ENCODE measurements around the gene ERLEC1. TPM values are rescaled to one million over a fixed set of nuclear protein-coding genes. Genes with fewer than 3 reads are reported as not detected.

The ERLEC1 gene
- total and polyA plus RNA-seq, 2 of the 4 experiments (the other 2 are of a cell fraction), result 40.3 to 53.4 TPM

DNA sequence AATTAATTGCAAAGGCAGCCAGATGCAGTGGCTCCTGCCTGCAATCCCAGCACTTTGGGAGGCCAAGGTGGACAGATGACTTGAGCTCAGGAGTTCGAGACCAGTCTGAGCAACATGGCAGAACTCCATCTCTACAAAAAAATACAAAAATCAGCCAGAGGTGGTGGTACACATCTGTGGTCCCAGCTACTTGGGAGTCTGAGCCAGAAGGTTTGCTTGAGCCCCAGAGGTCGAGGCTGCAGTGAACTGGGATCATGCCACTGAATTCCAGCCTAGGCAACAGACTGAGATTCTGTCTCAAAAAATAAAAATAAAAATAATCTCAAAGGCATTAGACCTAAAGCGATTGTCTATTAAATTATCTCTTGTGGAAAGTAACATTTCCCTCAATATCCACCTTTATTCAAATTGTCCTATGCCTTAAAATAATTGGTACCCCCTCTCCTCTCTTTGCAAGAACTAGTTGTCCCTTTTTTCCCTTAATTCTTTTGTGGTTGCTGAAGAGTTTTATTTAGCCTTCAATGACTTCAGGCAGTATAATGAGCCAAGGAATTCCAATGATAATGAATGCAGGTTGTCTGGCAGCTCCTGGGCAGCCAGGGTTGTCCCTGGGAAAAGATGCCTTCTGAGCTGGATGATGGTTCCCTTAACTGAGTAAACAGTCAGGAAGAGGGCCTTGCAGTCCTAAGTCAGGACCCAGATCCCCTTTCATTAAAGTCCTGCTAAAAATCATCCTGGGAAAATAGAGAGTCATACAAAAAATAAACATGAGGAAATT, 40.7 kb downstream of the ERLEC1 start:
- no peak; the same call in 1 of the 2 replicates for ATAC-seq (ENCODE audit: low read depth)
- no peak overlapping the region for H3K23ac ChIP-seq (ENCODE audit: low read depth, low read length)
- H2BK5ac ChIP-seq (ENCODE audit: low read depth, low read length, poor library complexity, severe bottlenecking), result no peak overlapping the region
- DNase-seq, result peak; percentile 18
- no peak overlapping the region for H4K5ac ChIP-seq (ENCODE audit: low read depth, low read length)
- H2AK5ac ChIP-seq (ENCODE audit: low read depth, low read length), result no peak overlapping the region
- no TSS peak for BruUV-seq (replicated peaks)
- intact Hi-C loops (cut with micrococcal nuclease), result no loop called here
- H3K27me3 ChIP-seq (ENCODE audit: control insufficient read depth, insufficient read depth, low read length), result no peaks in the 10 kb centered on the region
- H3K4ac ChIP-seq (ENCODE audit: low read depth, low read length), result no peak overlapping the region
- H2AK9ac ChIP-seq (replicated peaks; ENCODE audit: low read depth, low read length, poor library complexity), result no peak overlapping the region
- 0 out of 2 replicates have a peak, but pooled peaks cover 5% of the 10 kb centered on the region for H3K4me1 ChIP-seq (ENCODE audit: control insufficient read depth, insufficient read depth, low read length)
- no peak overlapping the region for H3K4me3 ChIP-seq (ENCODE audit: insufficient read depth, low read depth, low read length)
- H3K79me1 ChIP-seq (ENCODE audit: low read depth in 1 of 2, low read length in 2 of 2), result peaks cover 0 to 2% of the 10 kb centered on the region in 2 experiments; a peak in 1 of 4 replicates
- H3K14ac ChIP-seq (replicated peaks; ENCODE audit: low read depth, low read length), result no peak overlapping the region
- dilution Hi-C loops (cut with HindIII; ENCODE audit: low sequenced_read_pairs, unreplicated experiment), result no loop called here
- no peak overlapping the region for H3K18ac ChIP-seq (ENCODE audit: low read depth, low read length)
- H3K36me3 ChIP-seq (ENCODE audit: control insufficient read depth, insufficient read depth, low read length), result peaks cover 3% of the 10 kb centered on the region; the same call in 1 of the 2 replicates
- ChIA-PET CTCF (no interaction called here), POLR2A (ENCODE audit: unreplicated experiment) (no interaction called here)
- in situ Hi-C loops (cut with MboI; ENCODE audit: low sequenced_read_pairs), result no loop called here
- H2BK120ac ChIP-seq (ENCODE audit: low read depth, low read length), result no peak overlapping the region
- no peak overlapping the region for H3K4me2 ChIP-seq (ENCODE audit: low read depth, low read length)
- no peak overlapping the region for H3K9ac ChIP-seq (ENCODE audit: low read depth, low read length)
- no peak overlapping the region for H4K8ac ChIP-seq (ENCODE audit: low read depth in 2 of 2, low read length in 2 of 2)
- WGBS, 2 experiments (ENCODE audit: extremely low coverage in 2 of 2, insufficient read length in 1 of 2), result no CpG with 5 or more reads among the region's 3 CpGs
- H3K9me1 ChIP-seq (ENCODE audit: insufficient read depth, low read length), result no peaks in the 10 kb centered on the region
- no peak overlapping the region for H3K56ac ChIP-seq (ENCODE audit: extremely low read depth, insufficient read depth, low read length)
- H4K91ac ChIP-seq (ENCODE audit: insufficient read depth, low read depth, low read length), result no peak overlapping the region
- no peak for TF ChIP-seq CEBPB (IDR thresholded peaks at IDR 0.05; ENCODE audit: low read depth, low read length)
- TF ChIP-seq MAZ (IDR thresholded peaks at IDR 0.05; ENCODE audit: borderline replicate concordance, low read depth, low read length), result no peak
- TF ChIP-seq SMC3 (IDR thresholded peaks at IDR 0.05; ENCODE audit: low read depth, low read length), result no peak
- TF ChIP-seq ELK1 (IDR thresholded peaks at IDR 0.05; ENCODE audit: borderline replicate concordance, low read depth, low read length), result no peak
- no peak for TF ChIP-seq MAFK (IDR thresholded peaks at IDR 0.05; ENCODE audit: low read depth, low read length)
- TF ChIP-seq BHLHE40 (IDR thresholded peaks at IDR 0.05; ENCODE audit: low read depth, low read length), result no peak
- no peak for TF ChIP-seq RCOR1 (IDR thresholded peaks at IDR 0.05; ENCODE audit: insufficient replicate concordance, low read length)
- no peak for TF ChIP-seq POLR2A (IDR thresholded peaks at IDR 0.05; ENCODE audit: low read depth, low read length)
- TF ChIP-seq CHD1 (IDR thresholded peaks at IDR 0.05; ENCODE audit: low read depth, low read length), result no peak
- TF ChIP-seq RAD21 (IDR thresholded peaks at IDR 0.05; ENCODE audit: low read length), result no peak
- no peak for TF ChIP-seq NFE2L2 (IDR thresholded peaks at IDR 0.05; ENCODE audit: low read depth, low read length)
- TF ChIP-seq MXI1 (IDR thresholded peaks at IDR 0.05; ENCODE audit: borderline replicate concordance, low read depth, low read length), result no peak
- TF ChIP-seq RFX5 (IDR thresholded peaks at IDR 0.05; ENCODE audit: low read depth, low read length), result no peak
- TF ChIP-seq, protein P1, sequence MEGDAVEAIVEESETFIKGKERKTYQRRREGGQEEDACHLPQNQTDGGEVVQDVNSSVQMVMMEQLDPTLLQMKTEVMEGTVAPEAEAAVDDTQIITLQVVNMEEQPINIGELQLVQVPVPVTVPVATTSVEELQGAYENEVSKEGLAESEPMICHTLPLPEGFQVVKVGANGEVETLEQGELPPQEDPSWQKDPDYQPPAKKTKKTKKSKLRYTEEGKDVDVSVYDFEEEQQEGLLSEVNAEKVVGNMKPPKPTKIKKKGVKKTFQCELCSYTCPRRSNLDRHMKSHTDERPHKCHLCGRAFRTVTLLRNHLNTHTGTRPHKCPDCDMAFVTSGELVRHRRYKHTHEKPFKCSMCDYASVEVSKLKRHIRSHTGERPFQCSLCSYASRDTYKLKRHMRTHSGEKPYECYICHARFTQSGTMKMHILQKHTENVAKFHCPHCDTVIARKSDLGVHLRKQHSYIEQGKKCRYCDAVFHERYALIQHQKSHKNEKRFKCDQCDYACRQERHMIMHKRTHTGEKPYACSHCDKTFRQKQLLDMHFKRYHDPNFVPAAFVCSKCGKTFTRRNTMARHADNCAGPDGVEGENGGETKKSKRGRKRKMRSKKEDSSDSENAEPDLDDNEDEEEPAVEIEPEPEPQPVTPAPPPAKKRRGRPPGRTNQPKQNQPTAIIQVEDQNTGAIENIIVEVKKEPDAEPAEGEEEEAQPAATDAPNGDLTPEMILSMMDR (conservative IDR thresholded peaks at IDR 0.05; ENCODE audit: low read depth, low read length), result no peak
- H4K20me1 ChIP-seq (ENCODE audit: insufficient read depth, low read length), result no peaks in the 10 kb centered on the region
- H3K9me3 ChIP-seq (ENCODE audit: control insufficient read depth, insufficient read depth, low read length), result no peaks in the 10 kb centered on the region
- no peak overlapping the region for H2AFZ ChIP-seq (replicated peaks; ENCODE audit: low read length, poor library complexity)
- no peak overlapping the region for H3K27ac ChIP-seq (ENCODE audit: insufficient read depth, low read length)
- no peak overlapping the region for H2BK15ac ChIP-seq (ENCODE audit: low read depth, low read length)
- no peak overlapping the region for H2BK20ac ChIP-seq (ENCODE audit: low read depth, low read length)
